Fibroblast of lung (primary cell): ENCODE data around the gene SUGP1.

Experiments used
- EZH2 ChIP-seq: IDR thresholded peaks from 2 replicates; pipeline ENCODE4 v1.5.1; 2012; ENCODE audit warnings: low read length, control low read depth, mild to moderate bottlenecking; ENCODE audit errors: missing control alignments
- TF ChIP-seq, protein P1 (sequence below), 2 donors: IDR thresholded peaks in 1 of 2; conservative IDR thresholded peaks in 1 of 2; 1 replicate in 1 of 2; 2 replicates in 1 of 2; pipeline ENCODE4 v1.5.1; 2011 to 2012; ENCODE audit warnings: low read length in 2 of 2, control low read depth in 1 of 2, inconsistent platforms in 1 of 2, low read depth in 1 of 2, mild to moderate bottlenecking in 1 of 2

DNA sequence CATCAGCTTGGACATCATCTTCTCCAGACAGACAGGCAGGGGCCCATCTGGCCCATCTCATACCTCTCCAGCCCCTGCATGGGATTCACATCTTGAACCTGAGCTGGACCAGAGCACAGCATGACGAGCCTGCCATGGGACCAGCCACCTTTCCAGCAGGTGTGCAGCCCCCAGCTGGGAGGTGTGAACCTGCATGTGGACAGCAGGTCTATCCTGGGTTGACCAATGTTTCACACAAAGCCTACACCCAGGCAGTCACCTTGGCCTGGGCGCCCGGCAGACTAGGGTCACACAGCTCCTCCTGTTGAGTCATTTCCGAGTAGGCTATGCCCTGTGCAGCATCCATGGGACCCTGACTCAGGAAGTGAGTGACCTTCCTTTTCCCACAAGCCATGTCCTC lies 41.8 kb upstream of the SUGP1 start:
- TF ChIP-seq, protein P1, sequence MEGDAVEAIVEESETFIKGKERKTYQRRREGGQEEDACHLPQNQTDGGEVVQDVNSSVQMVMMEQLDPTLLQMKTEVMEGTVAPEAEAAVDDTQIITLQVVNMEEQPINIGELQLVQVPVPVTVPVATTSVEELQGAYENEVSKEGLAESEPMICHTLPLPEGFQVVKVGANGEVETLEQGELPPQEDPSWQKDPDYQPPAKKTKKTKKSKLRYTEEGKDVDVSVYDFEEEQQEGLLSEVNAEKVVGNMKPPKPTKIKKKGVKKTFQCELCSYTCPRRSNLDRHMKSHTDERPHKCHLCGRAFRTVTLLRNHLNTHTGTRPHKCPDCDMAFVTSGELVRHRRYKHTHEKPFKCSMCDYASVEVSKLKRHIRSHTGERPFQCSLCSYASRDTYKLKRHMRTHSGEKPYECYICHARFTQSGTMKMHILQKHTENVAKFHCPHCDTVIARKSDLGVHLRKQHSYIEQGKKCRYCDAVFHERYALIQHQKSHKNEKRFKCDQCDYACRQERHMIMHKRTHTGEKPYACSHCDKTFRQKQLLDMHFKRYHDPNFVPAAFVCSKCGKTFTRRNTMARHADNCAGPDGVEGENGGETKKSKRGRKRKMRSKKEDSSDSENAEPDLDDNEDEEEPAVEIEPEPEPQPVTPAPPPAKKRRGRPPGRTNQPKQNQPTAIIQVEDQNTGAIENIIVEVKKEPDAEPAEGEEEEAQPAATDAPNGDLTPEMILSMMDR (conservative IDR thresholded peaks at IDR 0.05 in 1 of 2, IDR thresholded peaks at IDR 0.05 in 1 of 2; ENCODE audit: low read depth in 1 of 2, low read length in 2 of 2): no peak
- no peak for TF ChIP-seq EZH2
